DMS53 (cell line): ENCODE measurements around the gene DHX58.

Source experiments
- DNase-seq: peaks from one replicate; lab custom pipeline; 2025; lab: John Stamatoyannopoulos, UW

DHX58 gene

GRCh38 chr17:42110301-42111264 is 1.9 kb downstream of the DHX58 start:
- DNase-seq: no peak

- DNase-seq: no peak
Measured at GRCh38 chr17:42109086-42109485, 3.4 kb downstream of the DHX58 start.

GRCh38 chr17:42107597-42108576 is 4.6 kb downstream of the DHX58 start:
- no peak for DNase-seq

- DNase-seq: no peak
Measured at GRCh38 chr17:42107124-42107523, 5.4 kb downstream of the DHX58 start.

GRCh38 chr17:42106009-42106408 is 6.5 kb downstream of the DHX58 start:
- DNase-seq: no peak

GRCh38 chr17:42104264-42104663 is 8.2 kb downstream of the DHX58 start:
- no peak for DNase-seq

- DNase-seq: peak; percentile 17
Measured at GRCh38 chr17:42103221-42103954, 9.1 kb downstream of the DHX58 start.

GRCh38 chr17:42101513-42102292 is 10.8 kb downstream of the DHX58 start:
- DNase-seq: peak; percentile 67

- no peak for DNase-seq
Measured at GRCh38 chr17:42098730-42099399, 13.6 kb downstream of the DHX58 start.

- DNase-seq: peak; percentile 58
Measured at GRCh38 chr17:42097691-42098631, 14.6 kb downstream of the DHX58 start, which contains the start of gene ZNF385C. Gene ZNF385C, minus strand, starts transcription at chr17:42098473. Its CDS starts 35,417 bp downstream, at chr17:42063056.

- DNase-seq: no peak
Measured at GRCh38 chr17:42096360-42097111, 16.0 kb downstream of the DHX58 start.

GRCh38 chr17:42094375-42095069 is 18.0 kb downstream of the DHX58 start:
- no peak for DNase-seq

GRCh38 chr17:42092939-42093338 is 19.6 kb downstream of the DHX58 start:
- DNase-seq: no peak

GRCh38 chr17:42090964-42091790 is 21.3 kb downstream of the DHX58 start:
- DNase-seq: no peak

GRCh38 chr17:42088736-42089135 is 23.8 kb downstream of the DHX58 start:
- DNase-seq: no peak

GRCh38 chr17:42087736-42088705 is 24.5 kb downstream of the DHX58 start:
- no peak for DNase-seq
